ENCODE results near the gene SAE1. TPM values are rescaled to one million over a fixed set of nuclear protein-coding genes. Genes with fewer than 3 reads are reported as not detected.

The SAE1 gene
- total and polyA plus RNA-seq, 2 donors (not counting 1 experiment from before 2014, with no cell fraction given) = 26.5 to 45.1 TPM

GRCh38 chr19:47210180-47210490 is 79.5 kb downstream of the SAE1 start:
- DNase-seq = no peak
- Mint-ChIP-seq H3K27ac (no peak overlapping the region), H3K9me3 (ENCODE audit: insufficient read depth) (no peaks in the 10 kb centered on the region), H3K4me1 (peaks cover 6% of the 10 kb centered on the region), H3K27me3 (no peaks in the 10 kb centered on the region), H3K4me3 (no peak overlapping the region)
- POLR2A ChIA-PET = interaction anchor here (0.5 to 2.5 kb wide), 5 partner anchors 17 to 96 kb away, joined by 3 to 19 read pairs (median 3); partner anchors contain the start of gene ZC3H4
- Histone ChIP-seq H3K4me2 (replicated peaks; ENCODE audit: low read depth, low read length, poor library complexity, severe bottlenecking) (no peak overlapping the region), H3K27me3 (replicated peaks in 1 of 4; ENCODE audit: control extremely low read depth in 1 of 4, control insufficient read depth in 3 of 4, insufficient read depth in 4 of 4, low read length in 3 of 4) (no peaks in the 10 kb centered on the region), H3K9ac (ENCODE audit: low read length) (no peak overlapping the region), H2AFZ (ENCODE audit: insufficient read depth, low read depth, low read length, poor library complexity, severe bottlenecking) (no peak overlapping the region), H4K20me1 (ENCODE audit: control insufficient read depth, insufficient read depth, low read length, poor library complexity, severe bottlenecking) (no peaks in the 10 kb centered on the region), H3K36me3 (replicated peaks in 1 of 2; ENCODE audit: control extremely low read depth in 1 of 2, control insufficient read depth in 1 of 2, extremely low read depth in 1 of 2, insufficient read depth in 2 of 2, low read length in 1 of 2) (peaks cover 4 to 44% of the 10 kb centered on the region in 2 experiments), H3K4me3 (ENCODE audit: control extremely low read depth in 1 of 5, extremely low read depth in 1 of 5, insufficient read depth in 1 of 5, low read depth in 2 of 5, low read length in 4 of 5) (no peak overlapping the region), H3K79me2 (ENCODE audit: control insufficient read depth, insufficient read depth, low read length) (no peaks in the 10 kb centered on the region), H3K4me1 (ENCODE audit: control insufficient read depth in 2 of 2, insufficient read depth in 2 of 2, low read length in 2 of 2) (peaks cover 6 to 8% of the 10 kb centered on the region in 2 donors), H3K27ac (ENCODE audit: low read length in 2 of 2) (peak overlapping the region in 1 of 2 donors; percentile 31), H3K9me3 (ENCODE audit: control extremely low read depth in 1 of 3, control insufficient read depth in 2 of 3, insufficient read depth in 1 of 3, low read length in 2 of 3) (no peaks in the 10 kb centered on the region)
- intact Hi-C loops (cut with micrococcal nuclease) = loop anchor here (1.0 to 2.0 kb wide), 2 partner anchors 17 to 34 kb away; no protein-coding TSS in a partner anchor
- ATAC-seq (ENCODE audit: low read depth) = no peak
- CTCF ChIA-PET = interaction anchor here (0.7 to 14.1 kb wide), 35 partner anchors 8 to 354 kb away, joined by 3 to 557 read pairs (median 5); partner anchors contain the start of genes CCDC9, INAFM1, SAE1 and ZC3H4
- TF ChIP-seq CTCF (IDR thresholded peaks at IDR 0.05) = no peak
- TF ChIP-seq EZH2 (IDR thresholded peaks at IDR 0.05; ENCODE audit: borderline replicate concordance, insufficient read depth, low read depth, low read length, poor library complexity, severe bottlenecking) = no peak

GRCh38 chr19:47210689-47211316 is 80.2 kb downstream of the SAE1 start:
- Histone ChIP-seq H4K20me1 (ENCODE audit: control insufficient read depth, insufficient read depth, low read length, poor library complexity, severe bottlenecking) (no peaks in the 10 kb centered on the region), H3K79me2 (ENCODE audit: control insufficient read depth, insufficient read depth, low read length) (no peaks in the 10 kb centered on the region), H3K4me3 (ENCODE audit: control extremely low read depth in 1 of 5, extremely low read depth in 1 of 5, insufficient read depth in 1 of 5, low read depth in 2 of 5, low read length in 4 of 5) (no peak overlapping the region), H3K9ac (ENCODE audit: low read length) (no peak overlapping the region), H3K27me3 (replicated peaks in 1 of 4; ENCODE audit: control extremely low read depth in 1 of 4, control insufficient read depth in 3 of 4, insufficient read depth in 4 of 4, low read length in 3 of 4) (no peaks in the 10 kb centered on the region), H3K4me2 (replicated peaks; ENCODE audit: low read depth, low read length, poor library complexity, severe bottlenecking) (peak overlapping the region; percentile 17), H3K9me3 (ENCODE audit: control extremely low read depth in 1 of 3, control insufficient read depth in 2 of 3, insufficient read depth in 1 of 3, low read length in 2 of 3) (no peaks in the 10 kb centered on the region), H3K36me3 (replicated peaks in 1 of 2; ENCODE audit: control extremely low read depth in 1 of 2, control insufficient read depth in 1 of 2, extremely low read depth in 1 of 2, insufficient read depth in 2 of 2, low read length in 1 of 2) (peaks cover 4 to 39% of the 10 kb centered on the region in 2 experiments), H3K27ac (ENCODE audit: low read length in 2 of 2) (peak overlapping the region in 1 of 2 donors; percentile 31), H3K4me1 (ENCODE audit: control insufficient read depth in 2 of 2, insufficient read depth in 2 of 2, low read length in 2 of 2) (peaks cover 6 to 8% of the 10 kb centered on the region in 2 donors), H2AFZ (ENCODE audit: insufficient read depth, low read depth, low read length, poor library complexity, severe bottlenecking) (peak overlapping the region; percentile 41)
- peaks cover 6% of the 10 kb centered on the region for H3K4me1 Mint-ChIP-seq
- H3K27me3 Mint-ChIP-seq = no peaks in the 10 kb centered on the region
- DNase-seq (peak; percentile 85), ATAC-seq (ENCODE audit: low read depth) (peak; percentile 93)
- ChIA-PET POLR2A (interaction anchor here (0.7 to 2.5 kb wide), 6 partner anchors 16 to 97 kb away, joined by 3 to 19 read pairs (median 3); partner anchors contain the start of genes CCDC9 and ZC3H4), CTCF (interaction anchor here (0.7 to 14.1 kb wide), 38 partner anchors 9 to 355 kb away, joined by 3 to 557 read pairs (median 5); partner anchors contain the start of genes CCDC9, INAFM1, SAE1 and ZC3H4)
- no peaks in the 10 kb centered on the region for H3K9me3 Mint-ChIP-seq (ENCODE audit: insufficient read depth)
- TF ChIP-seq CTCF (IDR thresholded peaks at IDR 0.05) (peak; percentile 84), EZH2 (IDR thresholded peaks at IDR 0.05; ENCODE audit: borderline replicate concordance, insufficient read depth, low read depth, low read length, poor library complexity, severe bottlenecking) (no peak)
- WGBS (ENCODE audit: insufficient coverage) = 48% methylated on average over 15 of the region's 19 CpGs
- intact Hi-C loops (cut with micrococcal nuclease) = loop anchor here (1.0 to 2.0 kb wide), 2 partner anchors 16 to 33 kb away; no protein-coding TSS in a partner anchor
- H3K4me3 Mint-ChIP-seq = no peak overlapping the region
- peak overlapping the region; percentile 23 for H3K27ac Mint-ChIP-seq
